Measurements from ENCODE around the gene CCDC157.

The CCDC157 gene

GRCh38 chr22:30309951-30310741 lies 46.7 kb upstream of the CCDC157 start:
- ATAC-seq: no peak

More at GRCh38 chr22:30309951-30310741, 46.7 kb upstream of the CCDC157 start:
- TF ChIP-seq OSR1 (CRISPR knock-in tag; IDR thresholded peaks at IDR 0.05) (no peak), PATZ1 (CRISPR knock-in tag; IDR thresholded peaks at IDR 0.05; ENCODE audit: borderline replicate concordance) (no peak), POU6F1 (CRISPR knock-in tag; IDR thresholded peaks at IDR 0.05; ENCODE audit: borderline replicate concordance, low read depth) (no peak), TSHZ2 (CRISPR knock-in tag; IDR thresholded peaks at IDR 0.05) (no peak), GLIS3 (CRISPR knock-in tag; IDR thresholded peaks at IDR 0.05) (no peak), CSDC2 (CRISPR knock-in tag; IDR thresholded peaks at IDR 0.05) (no peak), ZNF8 (CRISPR knock-in tag; IDR thresholded peaks at IDR 0.05) (no peak), ZNF565 (CRISPR knock-in tag; conservative IDR thresholded peaks at IDR 0.05; ENCODE audit: low read depth) (no peak), PPARA (CRISPR knock-in tag; IDR thresholded peaks at IDR 0.05; ENCODE audit: borderline replicate concordance) (no peak), RARB (CRISPR knock-in tag; IDR thresholded peaks at IDR 0.05) (no peak), TOX (CRISPR knock-in tag; IDR thresholded peaks at IDR 0.05; ENCODE audit: borderline replicate concordance) (no peak), ZC3H10 (CRISPR knock-in tag; IDR thresholded peaks at IDR 0.05) (no peak), CREB5 (CRISPR knock-in tag; IDR thresholded peaks at IDR 0.05; ENCODE audit: low read depth) (no peak), ZFP30 (CRISPR knock-in tag; IDR thresholded peaks at IDR 0.05) (no peak), ISL1 (CRISPR knock-in tag; IDR thresholded peaks at IDR 0.05) (no peak), ZFP3 (CRISPR knock-in tag; IDR thresholded peaks at IDR 0.05) (no peak), CSRNP3 (CRISPR knock-in tag; IDR thresholded peaks at IDR 0.05) (no peak), ESRRG (CRISPR knock-in tag; IDR thresholded peaks at IDR 0.05) (no peak), ARNTL (CRISPR knock-in tag; IDR thresholded peaks at IDR 0.05; ENCODE audit: borderline replicate concordance, low read depth) (no peak)

Measured in SK-N-SH treated with all-trans-retinoic acid at 6 μM for 48 hours (cell line).